Stimulated activated naive CD4-positive, alpha-beta T cell treated with Interleukin-2 at 50 U/mL for 16 hours (primary cell): ENCODE data around the gene RPS8.
"Not testable (repeated sequence)": the region's sequence is repeated elsewhere in the genome, so short reads cannot be mapped to it uniquely, and the experiment has no call there.

ENCODE experiments used
- DNase-seq: peaks from one replicate; lab custom pipeline; 2025; lab: John Stamatoyannopoulos, UW

The RPS8 gene

DNA sequence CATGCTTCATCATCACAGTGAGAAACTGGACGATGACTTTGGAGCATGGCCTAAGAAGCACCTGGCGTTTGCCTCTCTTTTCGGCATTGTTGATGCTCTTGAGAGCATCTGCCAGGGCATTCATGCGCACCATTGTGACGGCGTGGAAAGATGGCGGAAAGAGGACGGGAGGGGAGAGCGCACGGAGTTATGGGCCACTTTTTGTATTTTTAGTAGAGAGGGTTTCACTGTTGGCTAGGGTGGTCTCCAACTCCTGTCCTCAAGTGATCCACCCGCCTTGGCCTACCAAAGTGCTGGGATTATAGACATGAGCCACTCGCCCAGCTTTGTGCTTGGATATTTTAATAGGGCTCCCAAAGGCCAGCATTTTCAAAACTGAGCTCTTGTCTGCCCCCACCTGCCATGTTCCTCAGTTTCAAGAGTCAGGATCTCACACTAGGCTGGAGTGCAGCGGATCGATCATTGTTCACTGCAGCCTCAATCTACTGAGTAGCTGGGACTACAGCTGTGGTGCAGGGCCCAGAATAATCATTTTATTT, 5.3 kb downstream of the RPS8 start:
- DNase-seq: no peak

- no peak for DNase-seq
Observed at GRCh38 chr1:44783697-44784093, 8.4 kb downstream of the RPS8 start.

DNA sequence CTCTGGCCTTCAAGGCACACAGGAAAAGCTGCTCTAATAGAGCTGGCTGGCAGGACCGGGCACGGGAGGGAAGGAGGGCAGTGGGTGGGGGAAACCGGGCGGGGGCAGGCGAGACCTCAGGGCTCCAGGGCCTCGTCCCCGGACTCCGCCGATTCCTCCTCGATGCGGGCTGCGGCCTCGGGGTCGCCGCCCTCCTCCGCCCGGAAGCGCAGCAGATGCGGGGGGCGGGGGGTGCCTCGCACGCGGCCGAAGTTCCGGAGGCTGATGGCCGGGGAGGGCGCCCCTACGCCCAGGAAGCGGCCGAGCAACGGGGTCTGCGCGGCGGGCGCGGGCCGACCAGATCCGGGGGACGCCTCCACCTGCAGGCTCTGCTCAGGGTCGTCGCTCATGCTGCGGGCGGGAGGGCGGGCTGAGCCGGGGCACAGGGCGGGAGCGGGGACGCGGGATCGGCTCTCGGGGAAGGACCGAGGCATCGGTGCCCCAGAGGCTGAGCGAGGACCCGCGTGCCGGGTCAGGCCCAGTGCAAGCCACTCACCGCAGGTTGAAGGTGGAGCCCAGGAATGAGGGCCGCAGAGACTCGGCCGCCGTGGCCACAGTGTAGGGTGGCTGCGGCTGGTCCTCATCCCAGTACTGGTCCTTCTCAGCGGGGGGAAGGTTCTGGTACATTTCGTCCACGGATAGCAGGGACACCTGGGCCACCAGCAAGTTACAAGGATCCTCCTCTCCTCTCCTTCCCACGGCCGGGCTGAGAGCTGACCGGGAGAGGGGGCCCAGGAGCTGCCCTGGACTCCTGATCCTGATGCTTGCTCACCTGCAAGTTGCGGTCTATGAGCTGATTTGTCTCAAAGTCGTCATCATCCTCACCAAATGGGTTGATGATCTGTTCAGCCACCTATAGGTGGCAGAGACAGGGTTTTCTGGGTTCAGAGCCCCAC, 9.0 kb downstream of the RPS8 start:
- DNase-seq: peak; percentile 31

DNA sequence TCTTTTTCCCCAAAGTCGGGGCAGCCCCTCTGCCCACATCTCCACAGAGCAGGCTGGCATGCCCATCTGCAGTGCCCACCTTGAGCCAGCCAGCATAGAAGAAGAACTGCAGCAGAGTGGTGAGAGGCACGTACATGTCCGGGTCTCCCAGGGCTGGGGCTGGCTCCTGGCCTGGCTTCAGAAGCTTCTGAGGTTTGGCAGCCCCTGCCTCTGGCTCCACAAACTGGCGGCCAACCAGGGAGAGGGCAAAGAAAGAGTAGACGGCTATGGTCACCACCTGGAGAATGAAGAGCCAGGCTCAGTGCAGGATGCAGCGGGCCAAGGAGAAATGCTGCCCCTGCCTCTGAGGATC, 9.7 kb downstream of the RPS8 start:
- no peak for DNase-seq

DNA sequence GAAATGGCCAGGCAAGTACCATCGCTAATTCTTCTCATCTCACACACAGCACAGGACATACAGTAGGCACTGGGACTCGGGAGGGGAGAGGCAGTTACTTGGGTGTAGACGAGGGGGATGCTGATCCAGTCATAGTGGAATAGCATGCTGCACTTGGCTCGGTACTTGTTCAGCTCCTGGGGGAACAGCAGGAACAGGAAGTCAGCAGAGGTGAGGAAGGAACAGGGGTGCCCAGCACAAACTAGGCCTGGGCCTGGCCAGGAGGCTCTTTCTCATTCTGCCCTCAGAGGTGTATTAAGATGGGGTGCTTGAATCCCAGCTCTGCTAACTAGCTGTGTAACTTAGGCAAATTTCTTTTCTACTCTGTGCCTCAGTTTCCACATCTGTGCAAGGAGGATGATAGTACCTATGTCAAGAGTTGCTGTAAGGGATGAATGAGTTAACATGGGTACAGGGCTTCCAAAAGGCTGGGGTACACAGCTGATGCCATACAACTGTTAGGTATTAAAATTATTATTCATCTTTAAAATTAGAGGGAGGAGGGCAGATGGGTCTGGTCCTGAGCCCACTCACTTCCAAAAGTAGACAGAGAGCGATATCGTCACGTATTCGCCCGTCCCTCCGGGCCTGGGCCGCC, 10.3 kb downstream of the RPS8 start:
- no peak for DNase-seq

- peak; percentile 61 for DNase-seq
Observed at GRCh38 chr1:44786138-44786840, 10.9 kb downstream of the RPS8 start.

DNA sequence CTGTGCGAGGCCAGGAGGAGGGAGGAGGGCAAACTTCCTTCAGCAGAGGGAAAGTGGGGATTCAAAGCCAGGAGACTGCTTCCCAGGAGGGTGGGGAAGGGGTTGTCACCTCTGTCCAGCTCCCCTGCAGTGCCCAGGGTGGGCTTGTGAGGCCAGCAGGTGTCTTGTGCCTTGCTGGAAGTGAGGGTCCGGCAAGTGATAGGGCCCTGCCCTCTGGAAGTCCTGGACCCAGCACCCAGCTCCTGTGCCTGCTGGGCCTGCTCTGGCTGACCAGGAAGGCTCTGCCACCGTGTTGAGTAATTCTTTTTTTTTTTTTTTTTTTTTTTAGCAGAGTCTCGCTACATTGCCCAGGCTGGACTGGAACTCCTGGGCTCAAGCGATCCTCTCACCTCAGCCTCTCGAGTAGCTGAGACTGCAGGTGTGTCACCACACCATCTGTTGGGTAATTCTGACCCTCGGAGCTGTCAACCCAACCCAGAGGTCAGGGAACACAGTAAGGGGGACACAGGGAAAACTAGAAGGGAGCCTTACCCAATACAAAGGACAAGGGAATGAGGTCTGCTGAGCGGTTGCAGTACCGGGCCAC, 11.6 kb downstream of the RPS8 start:
- DNase-seq: no peak

DNA sequence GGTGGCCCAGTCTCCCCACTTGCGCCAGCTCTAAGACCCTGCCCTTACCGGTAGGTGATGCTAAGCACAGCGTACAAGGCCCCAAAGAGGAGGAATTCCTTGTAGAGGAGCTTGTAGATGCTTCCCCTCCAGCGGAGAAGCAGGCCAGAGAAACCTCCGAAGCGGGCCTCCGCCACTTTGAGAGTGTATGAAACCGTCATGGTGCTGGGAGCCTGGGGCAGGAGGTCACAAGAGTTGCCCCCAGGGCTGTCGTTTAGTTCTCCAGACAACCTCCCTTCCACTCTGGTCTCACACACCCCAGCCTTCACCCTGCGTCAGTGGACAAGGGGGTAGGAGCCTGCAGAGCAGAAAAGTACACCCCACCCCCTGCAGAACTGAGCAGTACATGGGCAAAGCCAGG, 12.2 kb downstream of the RPS8 start:
- no peak for DNase-seq

- no peak for DNase-seq
Observed at GRCh38 chr1:44788120-44788860, 12.9 kb downstream of the RPS8 start, which contains the start of gene BEST4. BEST4 (minus strand) TSS chr1:44788170; CDS start chr1:44787705, 465 bp downstream.

GRCh38 chr1:44790968-44791801, 15.8 kb downstream of the RPS8 start:
- DNase-seq: no peak

DNA sequence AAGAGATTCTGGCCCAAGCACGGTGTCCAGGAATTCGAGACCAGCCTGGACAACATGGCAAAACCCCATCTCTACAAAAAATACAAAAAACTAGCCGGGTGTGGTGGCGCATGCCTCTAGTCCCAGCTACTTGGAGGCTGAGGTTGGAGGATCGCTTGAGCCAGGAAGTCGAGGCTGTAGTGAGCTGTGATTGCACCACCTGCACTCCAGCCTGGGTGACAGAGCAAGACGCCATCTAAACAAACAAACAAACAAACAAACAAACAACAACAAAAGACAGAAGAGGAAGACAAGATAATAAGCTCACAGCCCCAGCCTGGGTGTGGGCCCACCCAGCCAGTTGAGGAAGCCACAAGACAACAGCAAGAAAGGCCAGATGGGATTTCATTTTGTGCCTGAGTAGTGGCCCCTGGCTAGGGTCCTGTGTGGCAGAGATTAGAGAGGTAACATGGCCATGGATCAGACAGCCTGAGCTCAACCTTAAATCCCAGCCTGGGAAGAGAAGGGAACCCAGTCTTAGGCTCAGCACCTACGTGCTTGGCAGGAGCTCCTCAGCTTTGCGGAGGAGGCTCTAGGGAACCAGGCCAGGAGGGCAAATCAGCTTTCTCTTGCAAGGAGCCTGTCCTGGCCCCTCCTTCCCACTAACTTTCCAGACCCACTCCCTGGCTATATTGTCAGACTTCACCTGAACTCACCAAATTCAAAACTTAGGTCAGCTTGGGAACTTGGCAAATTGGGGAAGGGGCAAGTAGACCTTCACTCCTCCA, 17.6 kb downstream of the RPS8 start:
- no peak for DNase-seq

DNA sequence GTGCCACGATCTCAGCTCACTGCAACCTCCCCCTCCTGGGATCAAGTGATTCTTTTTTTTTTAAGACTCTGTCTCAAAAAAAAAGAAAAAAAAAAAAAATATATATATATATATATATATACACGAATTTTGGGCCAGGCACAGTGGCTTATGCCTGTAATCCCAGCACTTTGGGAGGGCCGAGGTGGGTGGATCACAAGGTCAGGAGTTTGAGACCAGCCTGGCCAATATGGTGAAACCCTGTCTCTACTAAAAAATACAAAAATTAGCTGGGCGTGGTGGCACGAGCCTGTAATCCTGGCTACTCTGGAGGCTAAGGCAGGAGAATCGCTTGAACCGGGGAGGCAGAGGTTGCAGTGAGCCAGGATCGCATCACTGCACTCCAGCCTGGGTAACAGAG, 22.5 kb downstream of the RPS8 start:
- not testable (repeated sequence) for DNase-seq

DNA sequence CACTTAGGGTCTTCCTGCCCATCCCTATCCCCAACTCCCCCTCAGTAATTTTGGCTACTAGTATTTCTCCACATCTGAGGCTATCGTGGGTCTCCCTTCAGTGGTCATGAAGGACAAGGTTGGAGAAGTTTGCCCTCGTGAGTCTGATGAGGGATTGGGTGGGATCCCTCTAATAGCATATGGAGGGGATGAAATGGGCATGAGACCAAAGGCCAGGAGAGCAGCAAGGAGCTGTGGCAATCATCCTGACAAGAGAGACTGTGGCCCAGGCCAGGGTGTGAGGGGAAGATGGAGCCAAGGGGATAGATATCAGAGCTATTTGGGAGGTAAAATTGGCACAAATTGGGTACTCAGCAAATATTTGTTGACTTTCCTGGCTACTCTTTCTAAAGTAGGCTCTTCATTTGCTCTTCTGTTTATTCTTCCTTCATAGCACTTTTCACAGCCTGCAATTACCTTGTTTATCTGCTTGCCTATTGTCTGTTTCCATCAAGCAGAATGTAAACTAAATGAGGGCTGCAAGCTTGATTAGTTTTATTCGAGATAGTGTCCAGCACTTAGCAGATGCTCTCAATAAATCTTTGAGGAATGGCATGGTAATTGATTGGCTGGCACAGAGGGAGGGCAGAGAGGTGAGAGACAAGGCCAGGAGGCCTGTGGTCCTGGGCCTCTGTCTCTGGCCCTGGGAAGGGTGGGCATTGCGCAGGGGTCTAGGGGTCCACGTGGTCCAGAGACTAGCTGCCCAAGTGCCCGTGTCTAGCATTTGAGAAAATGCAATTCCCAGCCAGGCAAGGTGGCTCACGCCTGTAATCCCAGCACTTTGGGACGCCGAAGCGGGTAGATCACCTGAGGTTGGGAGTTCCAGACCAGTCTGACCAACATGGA, 23.4 kb downstream of the RPS8 start:
- DNase-seq: no peak

GRCh38 chr1:44799770-44800584, 24.6 kb downstream of the RPS8 start, which contains the start of gene PLK3:
PLK3 (plus strand) TSS chr1:44800377; CDS start chr1:44800464, 87 bp downstream.
- DNase-seq: peak; percentile 97

- DNase-seq: peak; percentile 52
Observed at GRCh38 chr1:44801491-44802305, 26.4 kb downstream of the RPS8 start.

DNA sequence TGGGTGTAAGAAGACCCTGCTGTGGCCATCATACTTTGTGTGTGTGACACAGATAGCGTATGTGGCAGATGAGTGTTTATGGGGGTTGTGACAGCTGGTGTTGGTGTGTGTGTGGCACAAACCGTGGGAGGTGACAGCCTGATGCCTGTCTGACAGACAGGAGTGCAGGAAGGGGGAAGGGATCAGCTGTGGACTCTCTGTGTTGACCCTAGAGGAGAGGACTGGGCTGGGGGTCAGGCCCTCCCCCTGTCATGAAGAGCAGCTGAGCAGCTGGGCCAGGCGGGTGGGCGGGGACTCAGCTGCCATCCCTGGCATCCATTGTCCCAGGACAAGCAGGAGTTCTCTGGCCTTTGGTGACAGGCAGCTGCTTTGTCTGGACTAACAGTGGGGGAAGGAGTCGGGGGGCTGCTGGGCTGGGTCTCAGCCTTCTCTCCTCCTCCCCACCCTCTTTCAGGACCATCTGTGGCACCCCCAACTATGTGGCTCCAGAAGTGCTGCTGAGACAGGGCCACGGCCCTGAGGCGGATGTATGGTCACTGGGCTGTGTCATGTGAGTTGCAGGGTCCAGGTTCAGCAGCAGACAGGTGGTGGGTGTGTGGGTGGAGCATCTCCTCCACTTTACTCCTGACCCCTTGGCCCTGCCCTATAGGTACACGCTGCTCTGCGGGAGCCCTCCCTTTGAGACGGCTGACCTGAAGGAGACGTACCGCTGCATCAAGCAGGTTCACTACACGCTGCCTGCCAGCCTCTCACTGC, 27.1 kb downstream of the RPS8 start:
- peak; percentile 44 for DNase-seq
